ENCODE measurements around the gene PHC3. TPM values are rescaled to one million over a fixed set of nuclear protein-coding genes. Genes with fewer than 3 reads are reported as not detected.

The PHC3 gene
- total RNA-seq, 3 donors from 2014 or later (not counting 1 experiment from before 2014, with no cell fraction given): 121 to 130 (median 125) TPM

DNA sequence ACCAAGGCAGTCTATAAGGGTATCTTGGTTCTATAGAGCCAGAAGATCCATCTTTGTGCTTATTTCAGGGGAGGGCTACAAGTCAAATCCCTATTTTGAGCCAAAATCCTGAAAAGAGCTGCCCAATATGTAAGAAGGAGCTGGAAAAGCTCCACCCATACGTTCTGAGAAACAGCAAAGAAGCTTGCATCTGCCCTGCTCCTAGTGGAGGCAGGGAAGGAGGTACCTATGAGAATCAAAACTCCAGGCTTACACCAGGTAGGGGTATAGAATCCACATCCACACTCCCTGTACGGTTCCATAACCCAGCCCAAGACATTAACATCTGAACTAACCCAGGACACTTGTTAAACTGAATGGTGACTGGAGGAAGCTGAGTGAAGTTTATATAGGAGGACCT, 30.0 kb downstream of the PHC3 start:
- Mint-ChIP-seq H3K36me3 (no peaks in the 10 kb centered on the region), H3K4me3 (no peak overlapping the region), H3K27ac (peak overlapping the region in 1 of 2 donors; percentile 27), H3K4me1 (peaks cover 37 to 44% of the 10 kb centered on the region in 2 donors), H3K9me3 (no peaks in the 10 kb centered on the region), H3K27me3 (ENCODE audit: low read depth in 2 of 2) (no peaks in the 10 kb centered on the region)
- no peak for DNase-seq
- intact Hi-C loops (cut with micrococcal nuclease): no loop called here
- Histone ChIP-seq H3K27ac (ENCODE audit: low read length) (no peak overlapping the region), H3K4me3 (ENCODE audit: low read length) (no peak overlapping the region), H3K27me3 (ENCODE audit: control insufficient read depth, insufficient read depth, low read length) (no peaks in the 10 kb centered on the region), H3K9me3 (ENCODE audit: control insufficient read depth, insufficient read depth, low read length) (no peaks in the 10 kb centered on the region), H3K36me3 (ENCODE audit: control insufficient read depth, insufficient read depth, low read length) (peaks cover 8% of the 10 kb centered on the region), H3K4me1 (ENCODE audit: control insufficient read depth, insufficient read depth, low read length) (peaks cover 16% of the 10 kb centered on the region)
- ATAC-seq: no peak
- TF ChIP-seq, protein P1, sequence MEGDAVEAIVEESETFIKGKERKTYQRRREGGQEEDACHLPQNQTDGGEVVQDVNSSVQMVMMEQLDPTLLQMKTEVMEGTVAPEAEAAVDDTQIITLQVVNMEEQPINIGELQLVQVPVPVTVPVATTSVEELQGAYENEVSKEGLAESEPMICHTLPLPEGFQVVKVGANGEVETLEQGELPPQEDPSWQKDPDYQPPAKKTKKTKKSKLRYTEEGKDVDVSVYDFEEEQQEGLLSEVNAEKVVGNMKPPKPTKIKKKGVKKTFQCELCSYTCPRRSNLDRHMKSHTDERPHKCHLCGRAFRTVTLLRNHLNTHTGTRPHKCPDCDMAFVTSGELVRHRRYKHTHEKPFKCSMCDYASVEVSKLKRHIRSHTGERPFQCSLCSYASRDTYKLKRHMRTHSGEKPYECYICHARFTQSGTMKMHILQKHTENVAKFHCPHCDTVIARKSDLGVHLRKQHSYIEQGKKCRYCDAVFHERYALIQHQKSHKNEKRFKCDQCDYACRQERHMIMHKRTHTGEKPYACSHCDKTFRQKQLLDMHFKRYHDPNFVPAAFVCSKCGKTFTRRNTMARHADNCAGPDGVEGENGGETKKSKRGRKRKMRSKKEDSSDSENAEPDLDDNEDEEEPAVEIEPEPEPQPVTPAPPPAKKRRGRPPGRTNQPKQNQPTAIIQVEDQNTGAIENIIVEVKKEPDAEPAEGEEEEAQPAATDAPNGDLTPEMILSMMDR (IDR thresholded peaks at IDR 0.05): no peak
- 87% methylated on average over 1 of the region's 2 CpGs for WGBS (ENCODE audit: insufficient coverage)

DNA sequence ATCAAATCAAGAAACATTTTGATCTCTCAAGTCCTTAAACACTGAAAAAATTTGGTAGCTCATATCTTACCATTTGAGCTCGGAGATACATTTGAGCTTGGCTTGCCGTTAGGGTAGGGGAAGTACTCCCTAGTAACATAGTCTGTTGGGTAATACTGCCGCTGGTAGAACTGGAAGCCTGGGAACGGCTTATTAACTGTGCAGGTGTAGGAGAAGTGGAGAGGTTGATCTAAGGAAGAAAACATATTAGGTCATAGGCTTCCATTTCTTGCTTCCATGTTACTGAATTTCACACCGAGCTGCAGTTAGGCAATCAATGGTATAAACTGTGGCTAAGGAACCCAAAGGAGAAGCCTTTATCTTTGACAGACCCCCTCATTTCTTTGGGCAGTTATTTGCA, 32.5 kb downstream of the PHC3 start:
- no peaks in the 10 kb centered on the region for H3K36me3 Mint-ChIP-seq
- WGBS (ENCODE audit: insufficient coverage): 86% methylated on average over 5 of the region's 5 CpGs
- TF ChIP-seq, protein P1 (IDR thresholded peaks at IDR 0.05): no peak
- no peak for ATAC-seq
- H3K4me1 Mint-ChIP-seq: peaks cover 30 to 37% of the 10 kb centered on the region in 2 donors
- Histone ChIP-seq H3K27me3 (ENCODE audit: control insufficient read depth, insufficient read depth, low read length) (no peaks in the 10 kb centered on the region), H3K4me3 (ENCODE audit: low read length) (no peak overlapping the region), H3K27ac (ENCODE audit: low read length) (no peak overlapping the region), H3K36me3 (ENCODE audit: control insufficient read depth, insufficient read depth, low read length) (peaks cover 10% of the 10 kb centered on the region), H3K4me1 (ENCODE audit: control insufficient read depth, insufficient read depth, low read length) (peaks cover 3% of the 10 kb centered on the region), H3K9me3 (ENCODE audit: control insufficient read depth, insufficient read depth, low read length) (no peaks in the 10 kb centered on the region)
- H3K27me3 Mint-ChIP-seq (ENCODE audit: low read depth in 2 of 2): no peaks in the 10 kb centered on the region
- no peak overlapping the region for H3K27ac Mint-ChIP-seq
- no peak overlapping the region for H3K4me3 Mint-ChIP-seq
- intact Hi-C loops (cut with micrococcal nuclease): no loop called here
- no peak for DNase-seq
- no peaks in the 10 kb centered on the region for H3K9me3 Mint-ChIP-seq

DNA sequence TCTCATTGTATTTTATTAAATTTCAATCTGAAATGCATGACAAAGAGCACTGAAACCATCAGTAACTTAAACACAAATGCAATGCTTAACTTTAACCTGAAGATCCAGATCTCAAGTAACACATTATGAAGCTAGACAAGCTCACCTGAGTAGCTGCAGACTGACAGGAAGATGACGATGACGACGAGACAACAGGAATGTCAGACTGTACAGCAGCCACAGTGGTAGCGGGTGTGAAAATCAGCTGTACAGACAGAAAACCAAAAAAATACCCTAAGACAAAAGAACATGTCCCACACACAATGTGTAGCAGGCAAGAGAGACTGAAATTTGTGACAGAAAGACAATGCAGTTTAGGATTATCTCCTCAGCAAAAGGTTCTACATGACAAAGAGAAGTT, 36.3 kb downstream of the PHC3 start:
- H3K9me3 ChIP-seq (ENCODE audit: control insufficient read depth, insufficient read depth, low read length): no peaks in the 10 kb centered on the region
- WGBS (ENCODE audit: insufficient coverage): 54% methylated on average over 4 of the region's 4 CpGs
- peaks cover 21% of the 10 kb centered on the region for H3K36me3 ChIP-seq (ENCODE audit: control insufficient read depth, insufficient read depth, low read length)
- intact Hi-C loops (cut with micrococcal nuclease): no loop called here
- TF ChIP-seq, protein P1 (IDR thresholded peaks at IDR 0.05): no peak
- H3K27me3 ChIP-seq (ENCODE audit: control insufficient read depth, insufficient read depth, low read length): no peaks in the 10 kb centered on the region
- Mint-ChIP-seq H3K9me3 (no peaks in the 10 kb centered on the region), H3K27me3 (ENCODE audit: low read depth in 2 of 2) (no peaks in the 10 kb centered on the region), H3K27ac (peak overlapping the region; percentile 55 to 69), H3K4me3 (no peak overlapping the region), H3K36me3 (no peaks in the 10 kb centered on the region), H3K4me1 (peaks cover 13% of the 10 kb centered on the region in 2 donors)
- ATAC-seq (peak; percentile 62 to 80 (median 72)), DNase-seq (peak in 1 of 2 donors; percentile 34)
- H3K4me1 ChIP-seq (ENCODE audit: control insufficient read depth, insufficient read depth, low read length): no peaks in the 10 kb centered on the region
- no peak overlapping the region for H3K27ac ChIP-seq (ENCODE audit: low read length)
- no peak overlapping the region for H3K4me3 ChIP-seq (ENCODE audit: low read length)

DNA sequence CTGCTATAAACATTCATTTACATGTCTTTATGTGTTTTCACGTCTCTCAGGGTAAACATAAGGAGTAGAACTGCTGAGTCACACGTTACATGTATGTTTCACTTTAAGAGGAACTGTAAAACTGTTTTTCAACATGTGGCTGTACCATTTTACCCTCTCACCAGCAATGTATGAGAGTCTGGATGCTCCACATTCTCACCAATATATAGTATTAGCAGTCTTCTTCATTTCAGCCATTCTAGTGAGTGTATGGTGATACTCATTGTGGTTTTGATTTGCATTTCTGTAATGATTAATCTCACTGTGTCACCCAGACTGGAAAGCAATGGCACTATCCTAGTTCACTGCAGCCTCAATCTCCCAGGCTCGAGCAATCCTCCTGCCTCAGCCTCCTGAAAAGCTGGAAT, 37.1 kb downstream of the PHC3 start:
- peak overlapping the region; percentile 55 to 69 for H3K27ac Mint-ChIP-seq
- no peak overlapping the region for H3K4me3 Mint-ChIP-seq
- H3K4me1 Mint-ChIP-seq: peaks cover 13% of the 10 kb centered on the region in 2 donors
- H3K36me3 Mint-ChIP-seq: no peaks in the 10 kb centered on the region
- no peaks in the 10 kb centered on the region for H3K9me3 Mint-ChIP-seq
- Histone ChIP-seq H3K36me3 (ENCODE audit: control insufficient read depth, insufficient read depth, low read length) (peaks cover 17% of the 10 kb centered on the region), H3K4me1 (ENCODE audit: control insufficient read depth, insufficient read depth, low read length) (no peaks in the 10 kb centered on the region), H3K27ac (ENCODE audit: low read length) (no peak overlapping the region), H3K9me3 (ENCODE audit: control insufficient read depth, insufficient read depth, low read length) (no peaks in the 10 kb centered on the region), H3K27me3 (ENCODE audit: control insufficient read depth, insufficient read depth, low read length) (no peaks in the 10 kb centered on the region), H3K4me3 (ENCODE audit: low read length) (no peak overlapping the region)
- intact Hi-C loops (cut with micrococcal nuclease): no loop called here
- H3K27me3 Mint-ChIP-seq (ENCODE audit: low read depth in 2 of 2): no peaks in the 10 kb centered on the region
- DNase-seq (no peak), ATAC-seq (peak in 1 of 3 donors; percentile 29)
- 84% methylated on average over 2 of the region's 3 CpGs for WGBS (ENCODE audit: insufficient coverage)
- TF ChIP-seq, protein P1 (IDR thresholded peaks at IDR 0.05): no peak

Measured in natural killer cell (primary cell).